IMR-90 (cell line): ENCODE data around the gene RPTOR. TPM values are rescaled to one million over a fixed set of nuclear protein-coding genes. Genes with fewer than 3 reads are reported as not detected.

Source experiments
- ATAC-seq: fragments of 200-7000 bp; cut with Tn5 transposase; 2 replicates; pipeline ENCODE4 v1.9.1; 2020; ENCODE audit warnings: low read depth, mild to moderate bottlenecking, moderate library complexity
- BruUV-seq: library from RNA; stranded (reverse); fragments of 400-500 nt; replicated peaks from 2 replicates; lab custom pipeline; 2021; lab: Mats Ljungman, UMichigan
- CTCF ChIA-PET: fragments of 300-600 bp; formaldehyde crosslinking; extraction: SDS; loops from one replicate; lab custom pipeline; 2021; ENCODE audit warnings: antibody characterized with exemption; lab: Yijun Ruan, JAX
- POLR2A ChIA-PET: fragments of 300-600 bp; sonication (Branson Sonifier 250); formaldehyde crosslinking; loops from one replicate; lab custom pipeline; 2022; ENCODE audit warnings: antibody characterized with exemption; ENCODE audit not compliant: unreplicated experiment; lab: Charles Lee
- DNase-seq: peaks from one replicate; pipeline ENCODE4 v3.0.0; 2013
- H2AFZ ChIP-seq: replicated peaks from 2 replicates; pipeline ENCODE3; 2013; ENCODE audit warnings: low read length, mild to moderate bottlenecking; ENCODE audit not compliant: poor library complexity
- H2AK5ac ChIP-seq: 2 replicates; pipeline ENCODE4 v1.6.1; 2013; ENCODE audit warnings: low read depth, low read length, inconsistent platforms
- H2AK9ac ChIP-seq: replicated peaks from 2 replicates; pipeline ENCODE3; 2013; ENCODE audit warnings: mild to moderate bottlenecking, low read depth, low read length, moderate library complexity; ENCODE audit not compliant: poor library complexity
- H2BK120ac ChIP-seq: 2 replicates; pipeline ENCODE4 v1.6.1; 2013; ENCODE audit warnings: low read depth, low read length, inconsistent platforms
- H2BK15ac ChIP-seq: 3 replicates; pipeline ENCODE4 v1.6.1; 2013; ENCODE audit warnings: low read depth, low read length, inconsistent platforms
- H2BK20ac ChIP-seq: 2 replicates; pipeline ENCODE4 v1.6.1; 2013; ENCODE audit warnings: low read depth, mild to moderate bottlenecking, inconsistent platforms, low read length, moderate library complexity
- H2BK5ac ChIP-seq: 2 replicates; pipeline ENCODE4 v1.6.1; 2013; ENCODE audit warnings: mild to moderate bottlenecking, low read depth, low read length, inconsistent platforms; ENCODE audit not compliant: poor library complexity, severe bottlenecking
- H3K14ac ChIP-seq: replicated peaks from 2 replicates; pipeline ENCODE4 v1.6.1; 2013; ENCODE audit warnings: low read depth, low read length, inconsistent platforms
- H3K18ac ChIP-seq: 2 replicates; pipeline ENCODE4 v1.6.1; 2013; ENCODE audit warnings: low read depth, low read length, control low read depth
- H3K23ac ChIP-seq: 2 replicates; pipeline ENCODE4 v1.6.1; 2013; ENCODE audit warnings: low read depth, low read length, inconsistent platforms
- H3K27ac ChIP-seq: 2 replicates; pipeline ENCODE4 v1.5.1; 2013; ENCODE audit warnings: mild to moderate bottlenecking, control low read depth, low read length; ENCODE audit not compliant: insufficient read depth
- H3K27me3 ChIP-seq: 2 replicates; pipeline ENCODE4 v1.6.1; 2013; ENCODE audit warnings: low read length; ENCODE audit not compliant: control insufficient read depth, insufficient read depth
- H3K36me3 ChIP-seq: 2 replicates; pipeline ENCODE4 v1.6.1; 2013; ENCODE audit warnings: low read length, mixed read lengths; ENCODE audit not compliant: control insufficient read depth, insufficient read depth
- H3K4ac ChIP-seq: 2 replicates; pipeline ENCODE4 v1.6.1; 2013; ENCODE audit warnings: low read depth, low read length, inconsistent platforms
- H3K4me1 ChIP-seq: 2 replicates; pipeline ENCODE4 v1.6.1; 2013; ENCODE audit warnings: low read length, mixed read lengths; ENCODE audit not compliant: control insufficient read depth, insufficient read depth
- H3K4me2 ChIP-seq: 2 replicates; pipeline ENCODE4 v1.6.1; 2013; ENCODE audit warnings: low read depth, mild to moderate bottlenecking, control low read depth, low read length, moderate library complexity
- H3K4me3 ChIP-seq: 2 replicates; pipeline ENCODE4 v1.5.1; 2013; ENCODE audit warnings: low read depth, mild to moderate bottlenecking, control low read depth, low read length, moderate library complexity; ENCODE audit not compliant: insufficient read depth
- H3K56ac ChIP-seq: 2 replicates; pipeline ENCODE4 v1.6.1; 2013; ENCODE audit warnings: low read length, inconsistent platforms; ENCODE audit not compliant: insufficient read depth; ENCODE audit errors: extremely low read depth
- H3K79me1 ChIP-seq, 2 experiments: 2 replicates each; pipeline ENCODE4 v1.6.1; 2013; ENCODE audit warnings: low read length in 2 of 2, inconsistent platforms in 1 of 2, low read depth in 1 of 2
- H3K9ac ChIP-seq: 2 replicates; pipeline ENCODE4 v1.6.1; 2013; ENCODE audit warnings: low read depth, low read length, control low read depth
- H3K9me1 ChIP-seq: 2 replicates; pipeline ENCODE4 v1.6.1; 2013; ENCODE audit warnings: low read length, inconsistent platforms; ENCODE audit not compliant: insufficient read depth
- H3K9me3 ChIP-seq: 2 replicates; pipeline ENCODE4 v1.6.1; 2013; ENCODE audit warnings: low read length; ENCODE audit not compliant: control insufficient read depth, insufficient read depth
- H4K20me1 ChIP-seq: 2 replicates; pipeline ENCODE4 v1.6.1; 2013; ENCODE audit warnings: low read length, inconsistent platforms; ENCODE audit not compliant: insufficient read depth
- H4K5ac ChIP-seq: 2 replicates; pipeline ENCODE4 v1.6.1; 2013; ENCODE audit warnings: mild to moderate bottlenecking, low read depth, low read length, control low read depth
- H4K8ac ChIP-seq, 2 experiments: 2 replicates each; pipeline ENCODE4 v1.6.1; 2013; ENCODE audit warnings: low read depth in 2 of 2, low read length in 2 of 2, control low read depth in 1 of 2, inconsistent platforms in 1 of 2
- H4K91ac ChIP-seq: 2 replicates; pipeline ENCODE4 v1.6.1; 2013; ENCODE audit warnings: low read depth, low read length, inconsistent platforms; ENCODE audit not compliant: insufficient read depth
- CEBPB ChIP-seq: IDR thresholded peaks from 2 replicates; pipeline ENCODE4 v1.6.1; 2012; ENCODE audit warnings: low read depth, low read length, improper control_type of control experiment
- MAZ ChIP-seq: IDR thresholded peaks from 2 replicates; pipeline ENCODE4 v1.6.1; 2012; ENCODE audit warnings: low read depth, mild to moderate bottlenecking, low read length, improper control_type of control experiment, moderate library complexity, borderline replicate concordance
- NFE2L2 ChIP-seq: fragments of 150-350 bp; IDR thresholded peaks from 2 replicates; pipeline ENCODE4 v1.6.1; 2016; ENCODE audit warnings: low read depth, mild to moderate bottlenecking, low read length
- RAD21 ChIP-seq: IDR thresholded peaks from 2 replicates; pipeline ENCODE4 v1.6.1; 2012; ENCODE audit warnings: low read length, improper control_type of control experiment
- WGBS, 2 experiments: methylation state at CpG; one replicate each; pipeline versions ENCODE4 v1.1.5 to v1.1.7; 2013; ENCODE audit warnings: missing lambda C conversion rate in 2 of 2; ENCODE audit not compliant: insufficient read length in 1 of 2; ENCODE audit errors: extremely low coverage in 2 of 2; 5-methylcytosine and 5-hydroxymethylcytosine counted together
- dilution Hi-C: fragments of 300-500 bp; cut with HindIII; formaldehyde crosslinking; loops from one replicate; pipeline ENCODE4 v1.14.3; 2018; ENCODE audit warnings: low sequenced_read_pairs; ENCODE audit not compliant: unreplicated experiment
- in situ Hi-C: fragments of 300-500 bp; cut with MboI; formaldehyde crosslinking; loops from 3 replicates; pipeline ENCODE4 v1.14.3; 2019; ENCODE audit warnings: low sequenced_read_pairs, inconsistent platforms, mixed read lengths
- intact Hi-C: fragments of 100-400 bp; cut with micrococcal nuclease; formaldehyde crosslinking; loops from 2 replicates; pipeline ENCODE4 v1.10.0; 2022
- polyA plus RNA-seq, 3 experiments: library from polyadenylated mRNA; depleted of rRNA; stranded (reverse); fragments of >200 nt; gene quantifications; 2 replicates each; pipeline ENCODE4 v1.2.3, GENCODE V29; 2012; ENCODE audit warnings: low replicate concordance in 1 of 3
- total RNA-seq: library from RNA; depleted of rRNA; stranded (reverse); fragments of >200 nt; gene quantifications from 2 replicates; pipeline ENCODE4 v1.2.3, GENCODE V29; 2012
- TF ChIP-seq, protein P1 (sequence below): conservative IDR thresholded peaks from 2 replicates; pipeline ENCODE4 v1.5.1; 2012; ENCODE audit warnings: mild to moderate bottlenecking, low read depth, low read length, improper control_type of control experiment

RPTOR gene
- total and polyA plus RNA-seq, 2 of the 4 experiments (the other 2 are of a cell fraction), result 10.8 to 14.7 TPM

DNA sequence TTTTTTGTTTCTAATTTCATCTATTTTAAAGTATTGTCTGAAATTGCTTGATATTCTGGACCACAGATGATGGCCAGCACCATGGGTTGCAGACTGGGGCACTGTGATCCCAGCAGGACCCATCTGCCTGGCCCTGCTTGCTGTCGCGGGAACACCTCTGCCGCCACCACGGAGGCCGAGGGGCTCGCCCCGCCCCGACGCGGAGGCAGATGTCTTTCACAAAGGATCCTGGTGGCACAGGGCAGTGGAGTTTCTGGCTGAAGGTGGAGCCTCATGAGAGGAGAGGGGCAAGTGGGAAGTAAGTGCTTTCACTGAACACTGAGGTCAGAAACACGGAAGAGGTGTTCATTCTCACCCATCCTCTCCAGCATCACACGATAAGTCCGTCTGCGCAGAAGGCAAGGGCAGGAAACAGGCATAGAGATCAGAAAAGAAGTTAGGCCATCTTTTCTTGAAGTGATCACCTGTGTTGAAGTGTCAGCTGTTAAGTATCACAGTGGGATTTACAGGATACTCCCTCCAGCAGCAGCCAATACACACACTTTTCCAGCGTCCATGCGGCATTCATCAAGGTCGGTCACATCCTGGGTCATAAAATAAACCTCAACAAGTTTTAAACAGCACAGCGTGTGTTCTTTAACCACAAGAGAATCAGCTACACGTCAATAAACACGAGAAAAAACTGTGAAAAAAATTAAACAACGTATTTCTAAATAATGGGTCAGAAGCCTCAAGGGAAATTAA, 194.5 kb downstream of the RPTOR start (continued):
- TF ChIP-seq, protein P1, sequence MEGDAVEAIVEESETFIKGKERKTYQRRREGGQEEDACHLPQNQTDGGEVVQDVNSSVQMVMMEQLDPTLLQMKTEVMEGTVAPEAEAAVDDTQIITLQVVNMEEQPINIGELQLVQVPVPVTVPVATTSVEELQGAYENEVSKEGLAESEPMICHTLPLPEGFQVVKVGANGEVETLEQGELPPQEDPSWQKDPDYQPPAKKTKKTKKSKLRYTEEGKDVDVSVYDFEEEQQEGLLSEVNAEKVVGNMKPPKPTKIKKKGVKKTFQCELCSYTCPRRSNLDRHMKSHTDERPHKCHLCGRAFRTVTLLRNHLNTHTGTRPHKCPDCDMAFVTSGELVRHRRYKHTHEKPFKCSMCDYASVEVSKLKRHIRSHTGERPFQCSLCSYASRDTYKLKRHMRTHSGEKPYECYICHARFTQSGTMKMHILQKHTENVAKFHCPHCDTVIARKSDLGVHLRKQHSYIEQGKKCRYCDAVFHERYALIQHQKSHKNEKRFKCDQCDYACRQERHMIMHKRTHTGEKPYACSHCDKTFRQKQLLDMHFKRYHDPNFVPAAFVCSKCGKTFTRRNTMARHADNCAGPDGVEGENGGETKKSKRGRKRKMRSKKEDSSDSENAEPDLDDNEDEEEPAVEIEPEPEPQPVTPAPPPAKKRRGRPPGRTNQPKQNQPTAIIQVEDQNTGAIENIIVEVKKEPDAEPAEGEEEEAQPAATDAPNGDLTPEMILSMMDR, result no peak
- TF ChIP-seq CEBPB (no peak), MAZ (no peak)

DNA sequence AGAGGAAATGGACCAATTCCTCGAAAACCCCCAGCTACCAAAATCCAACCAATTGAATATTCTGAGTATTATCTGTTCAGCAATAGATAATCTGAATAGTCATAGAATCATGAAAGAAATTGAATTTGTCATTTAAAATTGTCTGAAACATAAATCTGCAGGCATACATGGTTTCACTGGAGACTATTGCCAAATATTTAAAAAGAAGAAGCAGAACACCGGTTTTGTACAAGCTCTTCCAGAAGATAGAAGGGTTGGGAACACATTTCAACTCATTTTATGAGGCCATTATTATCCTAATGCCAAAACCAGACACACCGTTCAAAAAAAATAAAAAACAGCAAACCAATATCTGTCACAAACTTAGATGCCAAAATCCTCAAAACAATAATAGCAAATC, 195.5 kb downstream of the RPTOR start:
- no peak overlapping the region for H2BK20ac ChIP-seq
- H4K8ac ChIP-seq, result no peak overlapping the region
- dilution Hi-C loops, result no loop called here
- TF ChIP-seq NFE2L2 (no peak), RAD21 (no peak)
- no peak overlapping the region for H2AK5ac ChIP-seq
- no peak overlapping the region for H2AK9ac ChIP-seq
- WGBS, 2 experiments, result no CpG with 5 or more reads among the region's 3 CpGs
- BruUV-seq, result no TSS peak
- H3K27ac ChIP-seq, result no peak overlapping the region
- H3K4me2 ChIP-seq, result no peak overlapping the region
- ATAC-seq (no peak), DNase-seq (no peak)
- no peak overlapping the region for H2BK120ac ChIP-seq
- no peaks in the 10 kb centered on the region for H3K27me3 ChIP-seq
- H2BK5ac ChIP-seq, result no peak overlapping the region
- no peak overlapping the region for H3K14ac ChIP-seq
- H3K36me3 ChIP-seq, result peaks cover 4% of the 10 kb centered on the region
- H3K79me1 ChIP-seq, result peaks cover 12 to 29% of the 10 kb centered on the region in 2 experiments; a peak in 2 of 4 replicates
- peaks cover 5% of the 10 kb centered on the region for H3K4me1 ChIP-seq
- H3K9ac ChIP-seq, result no peak overlapping the region
- H3K4ac ChIP-seq, result no peak overlapping the region
- no peak overlapping the region for H3K23ac ChIP-seq
- H3K4me3 ChIP-seq, result no peak overlapping the region
- H4K20me1 ChIP-seq, result no peaks in the 10 kb centered on the region
- H4K5ac ChIP-seq, result no peak overlapping the region
- H3K18ac ChIP-seq, result no peak overlapping the region
- no peak overlapping the region for H3K56ac ChIP-seq
- peaks cover 4% of the 10 kb centered on the region for H3K9me3 ChIP-seq
- ChIA-PET CTCF (interaction anchor here (1.3 kb wide), 1 partner anchor 12 kb away, joined by 3 read pairs; no protein-coding TSS in a partner anchor), POLR2A (no interaction called here)
- H4K91ac ChIP-seq, result no peak overlapping the region
- in situ Hi-C loops, result no loop called here
- H3K9me1 ChIP-seq, result peaks cover 15% of the 10 kb centered on the region
- H2BK15ac ChIP-seq, result no peak overlapping the region
- H2AFZ ChIP-seq, result no peak overlapping the region
- intact Hi-C loops, result no loop called here
